Skeletal muscle tissue (tissue), 4 donors: Measurements from ENCODE around the gene NCAPD3. TPM values are rescaled to one million over a fixed set of nuclear protein-coding genes. Genes with fewer than 3 reads are reported as not detected.

Experiments used
- H3K27ac ChIP-seq: one replicate; pipeline ENCODE4 v1.7.0; 2013; ENCODE audit warnings: mild to moderate bottlenecking, low read depth, low read length, inconsistent platforms
- H3K27me3 ChIP-seq, 3 donors: one replicate each; pipeline ENCODE4 v1.7.0; 2013; ENCODE audit warnings: low read length in 3 of 3; ENCODE audit not compliant: control insufficient read depth in 3 of 3, insufficient read depth in 3 of 3
- H3K36me3 ChIP-seq, 3 donors: one replicate each; pipeline ENCODE4 v1.7.0; 2013; ENCODE audit warnings: low read length in 3 of 3; ENCODE audit not compliant: control insufficient read depth in 3 of 3, insufficient read depth in 3 of 3
- H3K4me1 ChIP-seq, 3 donors: one replicate each; pipeline ENCODE4 v1.7.0; 2013; ENCODE audit warnings: low read length in 3 of 3, mild to moderate bottlenecking in 3 of 3; ENCODE audit not compliant: control insufficient read depth in 3 of 3, insufficient read depth in 3 of 3
- H3K4me3 ChIP-seq, 3 donors: one replicate each; pipeline ENCODE4 v1.7.0; 2013; ENCODE audit warnings: low read length in 3 of 3
- H3K9ac ChIP-seq, 3 donors: one replicate each; pipeline ENCODE4 v1.7.0; 2013; ENCODE audit warnings: low read length in 3 of 3, mild to moderate bottlenecking in 3 of 3, moderate library complexity in 2 of 3, low read depth in 1 of 3
- H3K9me3 ChIP-seq, 3 donors: one replicate each; pipeline ENCODE4 v1.7.0; 2013; ENCODE audit warnings: low read length in 3 of 3; ENCODE audit not compliant: control insufficient read depth in 3 of 3
- total RNA-seq: library from RNA; depleted of rRNA; stranded (reverse); fragments of >200 nt; gene quantifications from one replicate; pipeline ENCODE4 v1.2.3, GENCODE V29; 2014
- donor health status: Osteomylitis.

Gene NCAPD3
- total RNA-seq, 1 donor from 2014 or later = 11.0 TPM

DNA sequence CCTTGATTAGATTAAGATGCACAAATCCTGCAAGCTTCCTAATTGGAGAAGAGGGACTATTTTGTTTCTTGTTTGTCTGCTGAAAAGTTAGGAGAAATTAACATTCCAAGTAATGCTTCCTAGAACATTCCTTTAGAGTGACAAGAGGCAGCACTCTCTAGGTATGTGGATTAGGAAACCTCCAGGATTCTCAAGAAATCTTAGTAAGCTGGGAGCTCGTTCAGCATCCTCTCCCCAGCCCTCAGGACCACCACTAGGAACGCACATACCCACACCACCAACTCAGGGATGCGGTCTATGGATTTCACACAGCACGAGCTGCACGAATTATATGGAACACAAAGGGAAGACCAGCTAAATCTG, 52.9 kb downstream of the NCAPD3 start:
- H3K27me3 ChIP-seq = no peaks in the 10 kb centered on the region
- no peaks in the 10 kb centered on the region for H3K9me3 ChIP-seq
- H3K36me3 ChIP-seq = peaks cover 16 to 36% (median 24%) of the 10 kb centered on the region in 3 donors
- H3K4me1 ChIP-seq = no peaks in the 10 kb centered on the region
- H3K27ac ChIP-seq = no peak overlapping the region
- no peak overlapping the region for H3K4me3 ChIP-seq
- H3K9ac ChIP-seq = no peak overlapping the region

DNA sequence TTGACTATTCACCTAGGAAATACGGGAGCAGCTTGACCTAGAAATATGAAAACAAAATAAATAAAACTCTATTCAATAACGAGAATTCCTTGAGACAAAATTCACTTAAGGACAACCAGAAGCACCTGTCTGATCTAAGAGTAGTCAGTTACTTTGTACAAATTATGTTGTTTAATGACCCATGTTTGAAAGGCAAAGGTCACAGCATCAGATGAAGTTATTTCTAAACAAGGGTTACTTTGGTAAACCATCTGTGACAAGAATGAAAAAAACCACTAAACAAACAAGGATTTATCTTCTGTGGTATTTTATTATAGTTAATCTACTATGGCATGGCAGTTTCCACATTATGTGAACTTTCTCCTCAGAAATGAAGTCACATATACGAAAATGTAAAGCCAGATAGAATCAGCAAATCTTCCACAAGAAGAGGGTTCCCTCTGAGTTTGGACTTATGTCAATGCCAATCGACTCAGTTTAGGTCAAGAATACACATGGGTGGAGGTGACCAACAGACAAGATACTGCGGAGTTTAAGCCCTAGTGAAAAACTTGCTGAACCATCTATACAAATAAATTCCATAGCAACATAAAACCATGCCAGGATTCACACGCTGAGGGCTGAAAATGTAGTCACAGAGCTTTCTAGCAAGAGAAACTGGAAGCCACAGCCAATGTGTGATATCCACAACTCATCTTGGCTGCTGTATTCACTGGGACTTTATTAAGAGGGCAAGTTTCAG, 53.4 kb downstream of the NCAPD3 start:
- H3K4me3 ChIP-seq = no peak overlapping the region
- no peaks in the 10 kb centered on the region for H3K27me3 ChIP-seq
- no peaks in the 10 kb centered on the region for H3K4me1 ChIP-seq
- H3K36me3 ChIP-seq = peaks cover 18 to 38% (median 27%) of the 10 kb centered on the region in 3 donors
- no peaks in the 10 kb centered on the region for H3K9me3 ChIP-seq
- H3K9ac ChIP-seq = no peak overlapping the region
- no peak overlapping the region for H3K27ac ChIP-seq

DNA sequence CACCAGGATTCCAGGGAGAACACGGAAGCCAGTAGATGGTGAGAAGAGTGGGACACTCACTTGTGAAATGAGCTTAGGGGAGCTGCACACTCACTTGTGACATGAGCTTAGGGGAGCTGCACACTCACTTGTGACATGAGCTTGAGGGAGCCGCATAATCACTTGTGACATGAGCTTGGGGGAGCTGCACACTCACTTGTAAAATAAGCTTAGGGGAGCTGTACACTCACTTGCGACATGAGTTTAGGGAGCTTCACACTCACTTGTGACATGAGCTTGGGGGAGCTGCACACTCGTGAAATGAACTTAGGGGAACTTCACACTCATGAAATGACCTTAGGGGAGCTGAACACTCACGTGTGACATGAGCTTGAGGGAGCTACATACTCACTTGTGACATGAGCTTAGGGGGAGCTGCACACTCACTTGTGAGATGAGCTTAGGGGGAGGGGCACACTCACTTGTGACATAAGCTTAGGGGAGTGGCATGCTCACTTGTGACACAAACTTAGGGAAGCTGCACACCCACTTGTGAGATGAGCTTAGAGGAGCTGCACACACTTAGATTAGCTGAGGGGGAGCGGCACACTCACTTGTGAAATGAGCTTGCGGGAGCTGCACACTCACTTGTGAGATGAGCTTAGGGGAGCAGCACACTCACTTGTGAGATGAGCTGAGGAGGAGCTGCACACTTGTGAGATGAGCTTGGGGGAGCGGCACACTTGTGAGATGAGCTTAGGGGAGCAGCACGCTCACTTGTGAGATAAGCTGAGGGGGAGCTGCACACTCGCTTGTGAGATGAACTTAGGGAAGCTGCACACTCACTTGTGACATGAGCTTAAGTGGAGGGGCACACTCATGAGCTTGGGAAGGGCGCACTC, 59.0 kb downstream of the NCAPD3 start:
- Histone ChIP-seq H3K4me3 (no peak overlapping the region), H3K27ac (no peak overlapping the region), H3K36me3 (peaks cover 31 to 48% (median 43%) of the 10 kb centered on the region in 3 donors), H3K4me1 (no peaks in the 10 kb centered on the region), H3K9me3 (no peaks in the 10 kb centered on the region), H3K27me3 (no peaks in the 10 kb centered on the region), H3K9ac (no peak overlapping the region)

DNA sequence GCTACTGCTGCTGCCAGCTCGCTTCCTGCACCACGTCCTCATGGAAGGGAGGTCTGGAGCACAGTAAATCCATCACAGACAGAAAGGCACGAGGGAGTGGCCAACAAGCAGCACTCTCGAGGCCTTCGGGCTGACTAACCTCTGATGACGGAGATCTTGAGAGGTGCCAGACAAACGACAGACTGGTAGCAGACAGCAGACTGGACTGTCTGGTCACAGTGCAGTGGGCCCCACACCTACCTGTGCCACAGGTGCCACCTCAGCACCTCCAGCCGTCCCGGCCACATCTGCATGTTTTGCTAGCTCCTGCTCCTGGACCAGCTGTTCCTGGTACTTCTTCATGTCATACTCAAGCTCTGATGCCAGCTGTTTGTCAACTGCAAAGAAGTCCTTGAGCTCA, 64.1 kb downstream of the NCAPD3 start:
- no peak overlapping the region for H3K4me3 ChIP-seq
- no peaks in the 10 kb centered on the region for H3K4me1 ChIP-seq
- H3K9ac ChIP-seq = no peak overlapping the region
- no peaks in the 10 kb centered on the region for H3K9me3 ChIP-seq
- H3K27ac ChIP-seq = no peak overlapping the region
- H3K36me3 ChIP-seq = peaks cover 37 to 54% (median 53%) of the 10 kb centered on the region in 3 donors
- H3K27me3 ChIP-seq = no peaks in the 10 kb centered on the region

DNA sequence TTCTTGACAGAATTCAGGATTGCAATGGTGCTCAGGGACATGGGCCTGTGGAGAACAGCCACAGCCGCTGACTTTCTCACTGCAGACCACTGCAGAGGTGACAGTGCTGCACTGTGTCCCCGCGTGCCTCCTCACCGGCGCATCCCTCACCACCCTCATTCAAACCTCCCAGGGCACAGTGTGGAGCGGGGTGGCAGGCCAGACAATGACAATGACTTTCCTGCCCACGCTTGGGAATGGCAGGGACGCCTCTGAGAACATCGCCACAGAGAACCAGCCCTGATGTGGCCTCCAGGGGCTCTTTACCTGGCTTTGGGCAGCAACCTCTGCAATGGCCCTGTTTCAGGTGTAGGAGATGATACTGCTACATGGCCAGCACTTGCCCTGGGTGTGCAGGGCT, 65.7 kb downstream of the NCAPD3 start:
- no peak overlapping the region for H3K4me3 ChIP-seq
- peaks cover 44 to 60% (median 58%) of the 10 kb centered on the region in 3 donors for H3K36me3 ChIP-seq
- no peaks in the 10 kb centered on the region for H3K4me1 ChIP-seq
- H3K27ac ChIP-seq = no peak overlapping the region
- no peak overlapping the region for H3K9ac ChIP-seq
- H3K27me3 ChIP-seq = no peaks in the 10 kb centered on the region
- no peaks in the 10 kb centered on the region for H3K9me3 ChIP-seq

DNA sequence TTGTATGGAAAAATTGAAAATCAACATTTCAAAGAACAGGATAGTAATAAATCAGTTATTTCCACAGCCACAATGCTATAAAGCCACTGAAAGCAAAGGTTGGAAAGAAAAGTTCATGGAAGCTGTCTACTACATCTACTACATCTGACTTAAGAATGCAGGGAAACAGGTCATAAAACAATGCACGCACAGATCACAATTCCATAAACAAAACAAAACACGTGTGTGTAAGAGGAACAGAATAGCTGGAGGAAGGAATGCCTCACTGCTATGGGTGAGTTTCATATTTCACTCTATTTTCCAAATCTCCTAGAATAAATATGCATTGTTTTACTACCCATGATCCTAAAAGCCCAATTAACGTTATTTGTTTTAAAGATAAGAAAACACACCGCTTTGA, 66.3 kb downstream of the NCAPD3 start:
- H3K9ac ChIP-seq = no peak overlapping the region
- H3K27ac ChIP-seq = no peak overlapping the region
- H3K9me3 ChIP-seq = no peaks in the 10 kb centered on the region
- no peaks in the 10 kb centered on the region for H3K27me3 ChIP-seq
- H3K36me3 ChIP-seq = peaks cover 45 to 60% (median 58%) of the 10 kb centered on the region in 3 donors
- no peaks in the 10 kb centered on the region for H3K4me1 ChIP-seq
- no peak overlapping the region for H3K4me3 ChIP-seq

DNA sequence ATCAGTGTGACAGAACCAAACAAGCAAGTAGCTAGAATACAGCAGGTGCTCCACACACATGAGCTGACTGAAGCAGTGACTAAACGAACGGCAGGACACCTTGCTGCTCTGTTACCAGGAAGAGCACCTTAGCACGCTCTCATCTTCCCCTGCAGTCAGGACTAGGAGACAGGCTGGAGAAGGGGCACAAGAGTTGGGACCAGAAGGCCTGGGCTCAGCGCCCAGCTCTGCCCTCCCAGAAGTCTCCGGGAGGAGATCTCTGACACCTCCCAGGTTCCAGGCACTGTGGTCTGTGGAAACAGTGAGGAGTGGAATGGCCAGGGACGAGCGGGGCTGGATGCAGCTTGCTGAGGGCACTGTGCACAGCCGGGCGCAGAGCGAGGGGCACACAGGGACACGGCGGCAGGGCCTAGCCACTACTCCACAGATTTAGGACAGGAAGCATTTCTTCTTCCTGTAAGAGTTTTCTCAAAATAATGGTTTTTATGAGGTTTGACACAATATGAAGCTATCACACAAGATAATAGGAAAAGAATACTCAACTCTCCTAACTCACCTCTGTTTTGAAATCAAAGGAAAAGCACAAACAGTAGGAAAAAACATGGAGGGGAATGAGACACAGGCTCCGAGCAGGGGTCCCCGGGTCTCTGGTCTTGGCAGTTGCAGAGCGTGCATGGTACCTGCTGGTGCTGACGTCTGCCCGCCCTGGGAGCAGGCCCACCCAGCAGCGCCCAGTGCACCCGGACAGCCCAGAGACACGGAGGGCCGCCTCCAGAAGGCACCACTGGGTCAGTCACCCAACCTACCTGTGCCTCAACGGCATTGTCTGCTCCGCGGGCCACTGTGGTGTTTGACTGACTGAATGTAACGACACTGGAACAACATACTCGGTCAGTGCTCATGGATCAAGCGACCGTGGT, 67.6 kb downstream of the NCAPD3 start:
- H3K36me3 ChIP-seq = peaks cover 47 to 62% (median 57%) of the 10 kb centered on the region in 3 donors
- no peaks in the 10 kb centered on the region for H3K27me3 ChIP-seq
- H3K27ac ChIP-seq = no peak overlapping the region
- H3K4me3 ChIP-seq = no peak overlapping the region
- no peak overlapping the region for H3K9ac ChIP-seq
- no peaks in the 10 kb centered on the region for H3K4me1 ChIP-seq
- H3K9me3 ChIP-seq = no peaks in the 10 kb centered on the region

DNA sequence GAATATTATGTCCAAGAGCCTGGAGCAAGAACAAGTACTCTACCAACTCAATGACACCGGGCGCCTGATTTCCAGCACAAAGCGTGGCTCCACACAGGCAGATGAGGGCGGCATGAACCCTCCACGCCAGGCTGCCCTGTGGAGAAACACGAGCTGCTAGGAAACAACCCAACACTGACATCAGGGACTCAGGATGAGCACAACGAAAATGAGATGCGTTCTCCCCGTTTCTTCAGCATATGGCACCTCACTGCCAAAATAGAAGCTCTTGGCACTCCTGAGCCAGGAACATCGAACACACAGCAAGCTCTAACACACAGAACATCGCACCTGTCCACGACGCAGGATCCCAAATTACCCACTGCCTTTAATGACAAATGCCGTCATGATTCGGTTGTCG, 68.3 kb downstream of the NCAPD3 start:
- no peaks in the 10 kb centered on the region for H3K9me3 ChIP-seq
- no peak overlapping the region for H3K27ac ChIP-seq
- H3K27me3 ChIP-seq = no peaks in the 10 kb centered on the region
- H3K36me3 ChIP-seq = peaks cover 49 to 66% (median 51%) of the 10 kb centered on the region in 3 donors
- H3K4me1 ChIP-seq = no peaks in the 10 kb centered on the region
- no peak overlapping the region for H3K4me3 ChIP-seq
- H3K9ac ChIP-seq = no peak overlapping the region

GRCh38 chr11:134154441-134154840, 69.3 kb downstream of the NCAPD3 start:
- no peak overlapping the region for H3K4me3 ChIP-seq
- H3K9ac ChIP-seq = no peak overlapping the region
- H3K27ac ChIP-seq = no peak overlapping the region
- H3K9me3 ChIP-seq = no peaks in the 10 kb centered on the region
- peaks cover 45 to 63% (median 48%) of the 10 kb centered on the region in 3 donors for H3K36me3 ChIP-seq
- no peaks in the 10 kb centered on the region for H3K4me1 ChIP-seq
- H3K27me3 ChIP-seq = no peaks in the 10 kb centered on the region
